Mesothelial cell of epicardium (in vitro differentiated cells): ENCODE results near the gene ZNF592. TPM values are rescaled to one million over a fixed set of nuclear protein-coding genes. Genes with fewer than 3 reads are reported as not detected.
"Not testable (repeated sequence)": the region's sequence is repeated elsewhere in the genome, so short reads cannot be mapped to it uniquely, and the experiment has no call there.

Experiments
- DNase-seq, 2 experiments: peaks; one replicate each; pipeline ENCODE4 v3.0.0; 2021; ENCODE audit warnings: low spot score in 2 of 2; ENCODE audit not compliant: unreplicated experiment in 2 of 2
- H3K27ac Mint-ChIP-seq: 2 replicates; pipeline ENCODE4 v1.8.0; 2021; ENCODE audit warnings: mixed read lengths
- H3K27me3 Mint-ChIP-seq: 2 replicates; pipeline ENCODE4 v1.8.0; 2021; ENCODE audit warnings: low read depth, mixed read lengths
- H3K36me3 Mint-ChIP-seq: 2 replicates; pipeline ENCODE4 v1.8.0; 2021; ENCODE audit warnings: mixed read lengths
- H3K4me1 Mint-ChIP-seq: 2 replicates; pipeline ENCODE4 v1.8.0; 2021; ENCODE audit warnings: mixed read lengths
- H3K4me3 Mint-ChIP-seq: 2 replicates; pipeline ENCODE4 v1.8.0; 2021; ENCODE audit warnings: mild to moderate bottlenecking, moderate library complexity, mixed read lengths
- H3K9me3 Mint-ChIP-seq: 2 replicates; pipeline ENCODE4 v1.8.0; 2021; ENCODE audit warnings: mixed read lengths
- CTCF ChIP-seq: fragments of 200-600 bp; sonication (generic); IDR thresholded peaks from one replicate; pipeline ENCODE4 v1.5.0; 2021; ENCODE audit warnings: antibody characterized with exemption; ENCODE audit not compliant: unreplicated experiment
- total RNA-seq: library from RNA; stranded (reverse); gene quantifications from 3 replicates; pipeline ENCODE4 v1.2.1, GENCODE V29; 2021

The ZNF592 gene
- total RNA-seq, 1 donor from 2014 or later = 32.8 TPM

- H3K9me3 Mint-ChIP-seq = no peaks in the 10 kb centered on the region
- no peak overlapping the region for H3K27ac Mint-ChIP-seq
- H3K4me3 Mint-ChIP-seq = no peak overlapping the region
- no peak for TF ChIP-seq CTCF
- H3K36me3 Mint-ChIP-seq = no peaks in the 10 kb centered on the region
- H3K4me1 Mint-ChIP-seq = peaks cover 7% of the 10 kb centered on the region
- H3K27me3 Mint-ChIP-seq = no peaks in the 10 kb centered on the region
- no peak for DNase-seq
These were observed 25.8 kb upstream of the ZNF592 start for GRCh38 chr15:84722628-84723027.

GRCh38 chr15:84725001-84725491, 23.3 kb upstream of the ZNF592 start:
- H3K4me1 Mint-ChIP-seq = peaks cover 7% of the 10 kb centered on the region
- no peak for TF ChIP-seq CTCF
- DNase-seq = no peak
- peak overlapping the region; percentile 88 for H3K27ac Mint-ChIP-seq
- no peaks in the 10 kb centered on the region for H3K36me3 Mint-ChIP-seq
- H3K9me3 Mint-ChIP-seq = no peaks in the 10 kb centered on the region
- H3K4me3 Mint-ChIP-seq = no peak overlapping the region
- no peaks in the 10 kb centered on the region for H3K27me3 Mint-ChIP-seq

GRCh38 chr15:84727429-84727828, 21.0 kb upstream of the ZNF592 start:
- DNase-seq = no peak
- no peak for TF ChIP-seq CTCF
- H3K27ac Mint-ChIP-seq = no peak overlapping the region
- no peaks in the 10 kb centered on the region for H3K27me3 Mint-ChIP-seq
- H3K4me3 Mint-ChIP-seq = no peak overlapping the region
- peaks cover 7% of the 10 kb centered on the region for H3K4me1 Mint-ChIP-seq
- H3K9me3 Mint-ChIP-seq = no peaks in the 10 kb centered on the region
- H3K36me3 Mint-ChIP-seq = no peaks in the 10 kb centered on the region

- peaks cover 17% of the 10 kb centered on the region for H3K4me1 Mint-ChIP-seq
- DNase-seq = no peak
- no peak overlapping the region for H3K4me3 Mint-ChIP-seq
- no peaks in the 10 kb centered on the region for H3K36me3 Mint-ChIP-seq
- no peak for TF ChIP-seq CTCF
- H3K27ac Mint-ChIP-seq = no peak overlapping the region
- H3K27me3 Mint-ChIP-seq = no peaks in the 10 kb centered on the region
- no peaks in the 10 kb centered on the region for H3K9me3 Mint-ChIP-seq
These were observed 16.6 kb upstream of the ZNF592 start for GRCh38 chr15:84731774-84732173.

GRCh38 chr15:84734794-84735479, 13.5 kb upstream of the ZNF592 start:
- Mint-ChIP-seq H3K27ac (peak overlapping the region; percentile 92), H3K4me3 (peak overlapping the region; percentile 55), H3K9me3 (no peaks in the 10 kb centered on the region), H3K27me3 (no peaks in the 10 kb centered on the region), H3K4me1 (peaks cover 25% of the 10 kb centered on the region), H3K36me3 (no peaks in the 10 kb centered on the region)
- no peak for TF ChIP-seq CTCF
- peak; percentile 29 to 53 for DNase-seq

GRCh38 chr15:84735480-84736061, 12.8 kb upstream of the ZNF592 start:
- peak overlapping the region; percentile 92 for H3K27ac Mint-ChIP-seq
- not testable (repeated sequence) for H3K9me3 Mint-ChIP-seq, H3K36me3 Mint-ChIP-seq, DNase-seq, H3K27me3 Mint-ChIP-seq
- H3K4me3 Mint-ChIP-seq = peak overlapping the region; percentile 55
- peaks cover 25% of the 10 kb centered on the region for H3K4me1 Mint-ChIP-seq
